Tibial nerve (tissue), 4 donors: ENCODE data around the gene PARVG. TPM values are rescaled to one million over a fixed set of nuclear protein-coding genes. Genes with fewer than 3 reads are reported as not detected.

ENCODE experiments used
- DNase-seq, 2 donors: peaks; one replicate each; pipeline ENCODE4 v3.0.0-alpha.2; 2019; ENCODE audit warnings: low spot score in 2 of 2
- H3K27ac ChIP-seq, 4 donors: fragments of 200-600 bp; sonication (generic) in 3 of 4; one replicate each; pipeline ENCODE4 v1.5.1; 2017 to 2019; ENCODE audit warnings: mild to moderate bottlenecking in 1 of 4
- H3K27me3 ChIP-seq, 2 donors: fragments of 200-600 bp; sonication (generic) in 1 of 2; one replicate each; pipeline versions ENCODE4 v1.5.1 to v1.6.0; 2017 to 2019
- H3K36me3 ChIP-seq, 3 donors: fragments of 200-600 bp; sonication (generic); one replicate each; pipeline ENCODE4 v1.5.1; 2018 to 2019
- H3K4me1 ChIP-seq, 4 donors: fragments of 200-600 bp; sonication (generic) in 3 of 4; one replicate each; pipeline ENCODE4 v1.5.1; 2017 to 2019
- H3K4me3 ChIP-seq, 4 donors: fragments of 200-600 bp; sonication (generic) in 3 of 4; one replicate each; pipeline ENCODE4 v1.5.1; 2017 to 2019; ENCODE audit warnings: mild to moderate bottlenecking in 1 of 4, moderate library complexity in 1 of 4
- H3K9me3 ChIP-seq, 4 donors: fragments of 200-600 bp; sonication (generic) in 3 of 4; one replicate each; pipeline ENCODE4 v1.5.1; 2017 to 2019
- CTCF ChIP-seq, 5 experiments: fragments of 200-600 bp in 3 of 5; fragments of 450-650 bp in 2 of 5; sonication (generic) in 3 of 5; IDR thresholded peaks; one replicate each; pipeline ENCODE4 v1.5.1; 2016 to 2019; ENCODE audit warnings: antibody characterized with exemption in 5 of 5, mild to moderate bottlenecking in 3 of 5, moderate library complexity in 2 of 5
- EP300 ChIP-seq, 2 donors: sonication (generic); formaldehyde crosslinking; IDR thresholded peaks; one replicate each; pipeline ENCODE4 v1.6.1; 2017; ENCODE audit warnings: antibody characterized with exemption in 2 of 2, mild to moderate bottlenecking in 1 of 2
- POLR2A ChIP-seq, 2 donors: fragments of 450-650 bp; IDR thresholded peaks; one replicate each; pipeline ENCODE4 v1.6.1; 2017; ENCODE audit warnings: antibody characterized with exemption in 2 of 2, mild to moderate bottlenecking in 2 of 2, moderate library complexity in 2 of 2
- WGBS, 2 donors: methylation state at CpG; one replicate each; pipeline ENCODE4 v1.1.5; 2018; 5-methylcytosine and 5-hydroxymethylcytosine counted together
- total RNA-seq, 4 donors: library from RNA; depleted of rRNA; stranded (reverse); fragments of >200 nt; gene quantifications; one replicate each; pipeline ENCODE4 v1.1.0, GENCODE V29; 2016

Gene PARVG
- total RNA-seq, 4 donors from 2014 or later = 18.8 to 140 (median 34.9) TPM

- H3K4me1 ChIP-seq = peaks cover 0 to 6% (median 0%) of the 10 kb centered on the region in 4 donors
- 66 to 77% methylated on average over 9 of the region's 9 CpGs for WGBS, 2 donors
- peaks cover 0 to 25% (median 2%) of the 10 kb centered on the region in 4 donors for H3K9me3 ChIP-seq
- TF ChIP-seq EP300 (IDR thresholded peaks at IDR 0.05) (no peak), POLR2A (IDR thresholded peaks at IDR 0.05) (no peak), CTCF (IDR thresholded peaks at IDR 0.05) (no peak)
- no peak for DNase-seq
- H3K4me3 ChIP-seq = no peak overlapping the region
- H3K36me3 ChIP-seq = no peaks in the 10 kb centered on the region
- no peak overlapping the region for H3K27ac ChIP-seq
- H3K27me3 ChIP-seq = no peaks in the 10 kb centered on the region
Measured at GRCh38 chr22:44206330-44206645, 25.6 kb downstream of the PARVG start.

DNA sequence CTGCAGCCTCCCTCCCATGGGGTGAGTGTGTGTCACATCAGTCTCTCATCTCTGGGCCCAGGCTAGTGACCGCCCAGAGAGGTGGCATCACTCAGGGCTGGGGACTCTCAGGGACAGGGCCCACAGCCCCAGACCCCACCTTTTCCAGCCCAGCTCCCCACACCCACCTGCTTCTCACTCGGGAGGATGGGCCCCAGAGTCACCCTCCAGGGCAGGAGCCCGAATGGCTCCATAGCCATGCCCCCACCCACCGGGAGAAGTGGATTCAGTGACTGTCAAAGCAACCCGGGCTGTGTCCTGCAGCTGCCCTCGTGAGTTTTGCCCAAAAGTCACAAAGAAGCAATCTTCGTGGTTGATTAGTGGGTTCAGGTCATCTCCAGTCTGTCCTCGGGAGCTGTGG is 26.0 kb downstream of the PARVG start:
- TF ChIP-seq EP300 (IDR thresholded peaks at IDR 0.05) (no peak), POLR2A (IDR thresholded peaks at IDR 0.05) (no peak), CTCF (IDR thresholded peaks at IDR 0.05) (no peak)
- H3K4me1 ChIP-seq = peaks cover 0 to 6% (median 0%) of the 10 kb centered on the region in 4 donors
- H3K4me3 ChIP-seq = no peak overlapping the region
- no peak overlapping the region for H3K27ac ChIP-seq
- 73 to 82% methylated on average over 6 to 8 of the region's 8 CpGs for WGBS, 2 donors
- no peak for DNase-seq
- H3K27me3 ChIP-seq = no peaks in the 10 kb centered on the region
- H3K36me3 ChIP-seq = no peaks in the 10 kb centered on the region
- peaks cover 0 to 25% (median 2%) of the 10 kb centered on the region in 4 donors for H3K9me3 ChIP-seq

DNA sequence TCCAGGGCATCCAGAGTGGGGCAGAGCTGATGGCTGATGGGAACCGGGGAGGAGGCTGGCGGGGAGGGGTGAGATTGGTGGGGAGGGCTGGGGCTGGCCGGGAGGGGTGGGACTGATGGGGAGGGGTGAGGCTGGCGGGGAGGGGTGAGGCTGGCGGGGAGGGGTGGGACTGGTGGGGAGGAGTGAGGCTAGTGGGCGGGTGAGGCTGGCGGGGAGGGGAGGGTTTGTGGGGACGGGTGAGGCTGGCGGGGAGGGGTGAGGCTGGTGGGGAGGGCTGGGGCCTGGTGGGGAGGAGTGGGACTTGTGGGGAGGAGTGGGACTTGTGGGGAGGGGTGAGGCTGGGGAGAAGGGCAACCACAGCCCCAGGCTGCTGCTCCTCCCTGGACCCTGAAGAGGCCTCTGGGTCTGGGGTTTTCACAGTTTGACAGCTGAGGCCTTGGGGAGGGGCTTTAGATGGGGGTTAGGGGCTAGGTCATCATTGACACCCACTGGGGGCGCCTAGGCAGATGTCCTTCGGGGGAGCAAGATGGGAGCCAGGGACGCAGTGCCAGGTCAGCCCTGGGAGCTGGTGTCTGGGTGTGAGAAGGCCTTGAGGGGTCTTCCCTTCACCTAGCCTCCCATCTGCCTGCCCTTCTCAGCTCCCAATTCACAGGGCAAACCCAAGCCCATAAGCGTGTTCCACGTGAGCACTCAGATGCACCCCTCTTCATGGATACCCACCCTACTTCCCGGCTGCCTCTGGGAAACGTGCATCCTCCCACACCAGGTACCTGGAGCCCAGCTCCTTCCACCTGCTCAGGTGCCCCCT is 26.7 kb downstream of the PARVG start:
- no peak for TF ChIP-seq CTCF (IDR thresholded peaks at IDR 0.05)
- TF ChIP-seq POLR2A (IDR thresholded peaks at IDR 0.05) = no peak
- no peak overlapping the region for H3K27ac ChIP-seq
- peaks cover 0 to 3% (median 0%) of the 10 kb centered on the region in 4 donors for H3K4me1 ChIP-seq
- no peak overlapping the region for H3K4me3 ChIP-seq
- H3K27me3 ChIP-seq = no peaks in the 10 kb centered on the region
- WGBS, 2 donors = 79 to 84% methylated on average over 16 of the region's 16 CpGs
- H3K9me3 ChIP-seq = peaks cover 0 to 25% (median 2%) of the 10 kb centered on the region in 4 donors
- H3K36me3 ChIP-seq = no peaks in the 10 kb centered on the region
- no peak for DNase-seq

- H3K36me3 ChIP-seq = no peaks in the 10 kb centered on the region
- no peak overlapping the region for H3K4me3 ChIP-seq
- no peak overlapping the region for H3K27ac ChIP-seq
- no peaks in the 10 kb centered on the region for H3K27me3 ChIP-seq
- H3K4me1 ChIP-seq = peaks cover 0 to 5% (median 0%) of the 10 kb centered on the region in 4 donors
- WGBS, 2 donors = 76 to 85% methylated on average over 4 of the region's 4 CpGs
- TF ChIP-seq POLR2A (IDR thresholded peaks at IDR 0.05) = no peak
- no peak for TF ChIP-seq CTCF (IDR thresholded peaks at IDR 0.05)
- TF ChIP-seq EP300 (IDR thresholded peaks at IDR 0.05) = no peak
- no peak for DNase-seq
- H3K9me3 ChIP-seq = peaks cover 0 to 25% (median 2%) of the 10 kb centered on the region in 4 donors
Measured at GRCh38 chr22:44207981-44208317, 27.2 kb downstream of the PARVG start.

GRCh38 chr22:44209343-44209742 is 28.6 kb downstream of the PARVG start:
- Histone ChIP-seq H3K27me3 (no peaks in the 10 kb centered on the region), H3K27ac (no peak overlapping the region), H3K9me3 (peaks cover 0 to 25% (median 2%) of the 10 kb centered on the region in 4 donors), H3K4me3 (no peak overlapping the region), H3K36me3 (no peaks in the 10 kb centered on the region), H3K4me1 (peaks cover 0 to 5% (median 0%) of the 10 kb centered on the region in 4 donors)
- no peak for DNase-seq
- TF ChIP-seq POLR2A (IDR thresholded peaks at IDR 0.05) (no peak), EP300 (IDR thresholded peaks at IDR 0.05) (no peak), CTCF (IDR thresholded peaks at IDR 0.05) (no peak)
- 83 to 93% methylated on average over 3 of the region's 3 CpGs for WGBS, 2 donors
